GM12878 (cell line): ENCODE measurements around the gene OTUD4. TPM values are rescaled to one million over a fixed set of nuclear protein-coding genes. Genes with fewer than 3 reads are reported as not detected.
A peak's percentile ranks its signal among the peaks of the same experiment; 100 is the strongest.

Experiments
- ATF7 ChIP-seq: fragments of 450-650 bp; IDR thresholded peaks from 2 replicates; pipeline ENCODE4 v1.6.1; 2016; ENCODE audit warnings: low read depth, mild to moderate bottlenecking
- BCL3 ChIP-seq: IDR thresholded peaks from 2 replicates; pipeline ENCODE4 v1.6.1; 2011; ENCODE audit warnings: borderline replicate concordance, low read depth, mild to moderate bottlenecking, moderate library complexity, low read length; ENCODE audit not compliant: insufficient read depth, poor library complexity, severe bottlenecking
- BHLHE40 ChIP-seq, 2 experiments: fragments of 450-650 bp in 1 of 2; IDR thresholded peaks; 2 replicates each; pipeline ENCODE4 v1.6.1; 2011 to 2017; ENCODE audit warnings: low read depth in 2 of 2, borderline replicate concordance in 1 of 2, improper control_type of control experiment in 1 of 2, low read length in 1 of 2, mild to moderate bottlenecking in 1 of 2
- CBX3 ChIP-seq: fragments of 200-600 bp; sonication (generic); IDR thresholded peaks from 2 replicates; pipeline ENCODE4 v1.6.1; 2016; ENCODE audit warnings: low read depth, borderline replicate concordance
- CHD4 ChIP-seq: fragments of 200-600 bp; sonication (generic); IDR thresholded peaks from 2 replicates; pipeline ENCODE4 v1.6.1; 2016; ENCODE audit warnings: mild to moderate bottlenecking
- E2F4 ChIP-seq: IDR thresholded peaks from 2 replicates; pipeline ENCODE4 v1.6.1; 2012; ENCODE audit warnings: low read depth, low read length, improper control_type of control experiment
- ESRRA ChIP-seq: IDR thresholded peaks from 2 replicates; pipeline ENCODE4 v1.6.1; 2012; ENCODE audit warnings: mild to moderate bottlenecking, low read length, improper control_type of control experiment
- FOXK2 ChIP-seq: fragments of 450-650 bp; IDR thresholded peaks from 2 replicates; pipeline ENCODE4 v1.6.1; 2017; ENCODE audit warnings: mild to moderate bottlenecking, moderate library complexity
- FOXM1 ChIP-seq: IDR thresholded peaks from 2 replicates; pipeline ENCODE4 v1.6.1; 2012; ENCODE audit warnings: low read depth, mild to moderate bottlenecking, inconsistent platforms, low read length, moderate library complexity
- HDGF ChIP-seq: fragments of 450-650 bp; IDR thresholded peaks from 2 replicates; pipeline ENCODE4 v1.6.1; 2016; ENCODE audit warnings: antibody characterized with exemption
- LARP7 ChIP-seq: fragments of 450-650 bp; IDR thresholded peaks from 2 replicates; pipeline ENCODE4 v1.6.1; 2017; ENCODE audit warnings: mild to moderate bottlenecking
- MYC ChIP-seq: IDR thresholded peaks from 2 replicates; pipeline ENCODE4 v1.6.1; 2011; ENCODE audit warnings: mild to moderate bottlenecking, low read length, moderate library complexity, inconsistent platforms; ENCODE audit not compliant: insufficient read depth, insufficient replicate concordance, insufficient read length, severe bottlenecking
- PAX8 ChIP-seq: fragments of 450-650 bp; IDR thresholded peaks from 2 replicates; pipeline ENCODE4 v1.6.1; 2017; ENCODE audit warnings: mild to moderate bottlenecking, moderate library complexity
- PML ChIP-seq: IDR thresholded peaks from 2 replicates; pipeline ENCODE4 v1.6.1; 2012; ENCODE audit warnings: low read length, inconsistent platforms
- RELA ChIP-seq: fragments of 450-650 bp; IDR thresholded peaks from 2 replicates; pipeline ENCODE4 v1.8.0; 2014; ENCODE audit warnings: borderline replicate concordance; ENCODE audit not compliant: partially characterized antibody
- REST ChIP-seq: IDR thresholded peaks from 2 replicates; pipeline ENCODE4 v1.6.1; 2012; ENCODE audit warnings: mild to moderate bottlenecking, low read depth, low read length
- RFX5 ChIP-seq: IDR thresholded peaks from 2 replicates; pipeline ENCODE4 v1.6.1; 2011; ENCODE audit warnings: low read depth, low read length, improper control_type of control experiment
- TAF1 ChIP-seq: IDR thresholded peaks from 2 replicates; pipeline ENCODE4 v1.6.1; 2011; ENCODE audit warnings: mild to moderate bottlenecking, low read depth, low read length, borderline replicate concordance
- TCF12 ChIP-seq: IDR thresholded peaks from 2 replicates; pipeline ENCODE4 v1.6.1; 2011; ENCODE audit warnings: low read depth, mild to moderate bottlenecking, low read length
- polyA plus RNA-seq, 11 experiments: library from polyadenylated mRNA; depleted of rRNA in 4 of 11; unstranded in 6 of 11; stranded (reverse) in 5 of 11; fragments of >200 nt; fragmentation: Nextera tagmentation in 4 of 11; fragmentation: Illumina TruSeq in 1 of 11; extraction: Ambion mirVana in 4 of 11; extraction: Trizol in 1 of 11; gene quantifications; 1 replicate in 1 of 11; 2 replicates in 10 of 11; pipeline versions ENCODE4 v1.2.1 to v1.2.3, GENCODE V29; 2011 to 2016; ENCODE audit warnings: inconsistent platforms in 2 of 11, missing spikeins in 2 of 11, low read depth in 1 of 11
- total RNA-seq, 4 experiments: library from RNA; depleted of rRNA in 3 of 4; stranded (reverse); fragments of >200 nt in 3 of 4; fragmentation: Illumina TruSeq in 1 of 4; extraction: Trizol in 1 of 4; gene quantifications; 2 replicates each; pipeline versions ENCODE4 v1.2.1 to v1.2.3, GENCODE V29; 2013 to 2021
- TF ChIP-seq, protein P1 (sequence below): fragments of 450-650 bp; conservative IDR thresholded peaks from 2 replicates; pipeline ENCODE4 v1.6.1; 2017; ENCODE audit warnings: mild to moderate bottlenecking, moderate library complexity
- TF ChIP-seq, protein P2 (sequence below): fragments of 450-650 bp; IDR thresholded peaks from 2 replicates; pipeline ENCODE4 v1.6.1; 2016; ENCODE audit warnings: mild to moderate bottlenecking

The OTUD4 gene
- total and polyA plus RNA-seq, 10 of the 15 experiments (the other 5 are each of a cell fraction or from before 2014, with no cell fraction given) = 2.2 to 26.3 (median 14.2) TPM

- no peak for TF ChIP-seq TCF12
- TF ChIP-seq ATF7 = no peak
- peak; percentile 11 for TF ChIP-seq BCL3
- 0 out of 2 replicates have a peak, but pooled peaks have one; percentile 59 for TF ChIP-seq PML
- TF ChIP-seq CHD4 = no peak
- no peak for TF ChIP-seq FOXM1
- no peak for TF ChIP-seq REST
- TF ChIP-seq, protein P1, sequence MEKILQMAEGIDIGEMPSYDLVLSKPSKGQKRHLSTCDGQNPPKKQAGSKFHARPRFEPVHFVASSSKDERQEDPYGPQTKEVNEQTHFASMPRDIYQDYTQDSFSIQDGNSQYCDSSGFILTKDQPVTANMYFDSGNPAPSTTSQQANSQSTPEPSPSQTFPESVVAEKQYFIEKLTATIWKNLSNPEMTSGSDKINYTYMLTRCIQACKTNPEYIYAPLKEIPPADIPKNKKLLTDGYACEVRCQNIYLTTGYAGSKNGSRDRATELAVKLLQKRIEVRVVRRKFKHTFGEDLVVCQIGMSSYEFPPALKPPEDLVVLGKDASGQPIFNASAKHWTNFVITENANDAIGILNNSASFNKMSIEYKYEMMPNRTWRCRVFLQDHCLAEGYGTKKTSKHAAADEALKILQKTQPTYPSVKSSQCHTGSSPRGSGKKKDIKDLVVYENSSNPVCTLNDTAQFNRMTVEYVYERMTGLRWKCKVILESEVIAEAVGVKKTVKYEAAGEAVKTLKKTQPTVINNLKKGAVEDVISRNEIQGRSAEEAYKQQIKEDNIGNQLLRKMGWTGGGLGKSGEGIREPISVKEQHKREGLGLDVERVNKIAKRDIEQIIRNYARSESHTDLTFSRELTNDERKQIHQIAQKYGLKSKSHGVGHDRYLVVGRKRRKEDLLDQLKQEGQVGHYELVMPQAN = peak; percentile 91
- 0 out of 2 replicates have a peak, but pooled peaks have one; percentile 28 for TF ChIP-seq TAF1
- TF ChIP-seq ESRRA = no peak
- no peak for TF ChIP-seq MYC
- peak; percentile 58 for TF ChIP-seq RELA
- no peak for TF ChIP-seq RFX5
- no peak for TF ChIP-seq PAX8
- TF ChIP-seq CBX3 = no peak
- peak; percentile 97 for TF ChIP-seq LARP7
- TF ChIP-seq, protein P2, sequence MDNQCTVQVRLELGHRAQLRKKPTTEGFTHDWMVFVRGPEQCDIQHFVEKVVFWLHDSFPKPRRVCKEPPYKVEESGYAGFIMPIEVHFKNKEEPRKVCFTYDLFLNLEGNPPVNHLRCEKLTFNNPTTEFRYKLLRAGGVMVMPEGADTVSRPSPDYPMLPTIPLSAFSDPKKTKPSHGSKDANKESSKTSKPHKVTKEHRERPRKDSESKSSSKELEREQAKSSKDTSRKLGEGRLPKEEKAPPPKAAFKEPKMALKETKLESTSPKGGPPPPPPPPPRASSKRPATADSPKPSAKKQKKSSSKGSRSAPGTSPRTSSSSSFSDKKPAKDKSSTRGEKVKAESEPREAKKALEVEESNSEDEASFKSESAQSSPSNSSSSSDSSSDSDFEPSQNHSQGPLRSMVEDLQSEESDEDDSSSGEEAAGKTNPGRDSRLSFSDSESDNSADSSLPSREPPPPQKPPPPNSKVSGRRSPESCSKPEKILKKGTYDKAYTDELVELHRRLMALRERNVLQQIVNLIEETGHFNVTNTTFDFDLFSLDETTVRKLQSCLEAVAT = peak; percentile 48; the same call in 1 of the 2 replicates
- TF ChIP-seq HDGF = no peak
- TF ChIP-seq FOXK2 = no peak
- TF ChIP-seq E2F4 = no peak
- TF ChIP-seq BHLHE40 (IDR thresholded peaks at IDR 0.05; ENCODE audit: borderline replicate concordance in 1 of 2, low read depth in 2 of 2, low read length in 1 of 2) = peak; percentile 48 to 58
These were observed at the start of gene OTUD4 (continued) for GRCh38 chr4:145180298-145181090.
